22Rv1 (cell line): ENCODE data around the gene MBD2.

Source experiments
- CTCF ChIP-seq: fragments of 450-650 bp; IDR thresholded peaks from 2 replicates; pipeline ENCODE4 v1.5.1; 2017; ENCODE audit warnings: mild to moderate bottlenecking
- ZFX ChIP-seq: fragments of 450-650 bp; IDR thresholded peaks from 2 replicates; pipeline ENCODE4 v1.6.1; 2017; ENCODE audit warnings: antibody characterized with exemption, borderline replicate concordance

- TF ChIP-seq CTCF = no peak
- no peak for TF ChIP-seq ZFX
Measured at GRCh38 chr18:54206447-54206846, 18.0 kb downstream of the MBD2 start.
